ENCODE data around the gene SAE1.

- no peak for TF ChIP-seq CTCF (conservative IDR thresholded peaks at IDR 0.05; ENCODE audit: low read depth, low read length)
- TF ChIP-seq RFX5 (IDR thresholded peaks at IDR 0.05; ENCODE audit: low read depth, low read length) = no peak
Measured at GRCh38 chr19:47230921-47231214, 100.2 kb downstream of the SAE1 start, which contains the start of gene BBC3.

All from IMR-90 (cell line).